HEK293 (cell line): Measurements from ENCODE around the gene ARL14.

ENCODE experiments used
- EGR2 ChIP-seq: fragments of 450-650 bp; formaldehyde crosslinking; IDR thresholded peaks from 2 replicates; pipeline ENCODE4 v1.5.1; 2016; ENCODE audit warnings: low read depth, missing biosample characterization, missing genetic modification characterization
- HOXA7 ChIP-seq: sonication (generic); formaldehyde crosslinking; IDR thresholded peaks from 2 replicates; pipeline ENCODE4 v1.8.1; 2022; ENCODE audit warnings: missing genetic modification reagents, borderline replicate concordance
- KLF9 ChIP-seq: fragments of 450-650 bp; formaldehyde crosslinking; IDR thresholded peaks from 2 replicates; pipeline ENCODE4 v1.5.1; 2016; ENCODE audit warnings: missing biosample characterization, missing genetic modification characterization, low read depth
- MZF1 ChIP-seq: fragments of 450-650 bp; formaldehyde crosslinking; IDR thresholded peaks from 2 replicates; pipeline ENCODE4 v1.5.1; 2017; ENCODE audit warnings: missing biosample characterization, missing genetic modification characterization, borderline replicate concordance
- REPIN1 ChIP-seq: fragments of 450-650 bp; formaldehyde crosslinking; IDR thresholded peaks from 2 replicates; pipeline ENCODE4 v1.5.1; 2017; ENCODE audit warnings: missing biosample characterization, missing genetic modification characterization, low read depth
- ZBTB7A ChIP-seq: fragments of 450-650 bp; formaldehyde crosslinking; IDR thresholded peaks from 2 replicates; pipeline ENCODE4 v1.5.1; 2016; ENCODE audit warnings: low read depth, missing biosample characterization, missing genetic modification characterization
- ZFHX2 ChIP-seq: fragments of 450-650 bp; formaldehyde crosslinking; conservative IDR thresholded peaks from 2 replicates; pipeline ENCODE4 v1.5.1; 2016; ENCODE audit warnings: missing biosample characterization, missing genetic modification characterization
- ZFP69B ChIP-seq: fragments of 450-650 bp; formaldehyde crosslinking; IDR thresholded peaks from 2 replicates; pipeline ENCODE4 v1.5.1; 2016; ENCODE audit warnings: missing biosample characterization, missing genetic modification characterization
- ZNF16 ChIP-seq: fragments of 450-650 bp; formaldehyde crosslinking; IDR thresholded peaks from 2 replicates; pipeline ENCODE4 v1.5.1; 2016; ENCODE audit warnings: low read depth, missing biosample characterization, missing genetic modification characterization
- ZNF2 ChIP-seq: fragments of 450-650 bp; formaldehyde crosslinking; IDR thresholded peaks from 2 replicates; pipeline ENCODE4 v1.5.1; 2016; ENCODE audit warnings: missing biosample characterization, missing genetic modification characterization
- ZNF302 ChIP-seq: fragments of 450-650 bp; formaldehyde crosslinking; IDR thresholded peaks from 2 replicates; pipeline ENCODE4 v1.5.1; 2016; ENCODE audit warnings: missing biosample characterization, missing genetic modification characterization, low read depth
- ZNF324 ChIP-seq: fragments of 450-650 bp; formaldehyde crosslinking; IDR thresholded peaks from 2 replicates; pipeline ENCODE4 v1.5.1; 2016; ENCODE audit warnings: missing biosample characterization, missing genetic modification characterization
- ZNF555 ChIP-seq: fragments of 450-650 bp; formaldehyde crosslinking; conservative IDR thresholded peaks from 2 replicates; pipeline ENCODE4 v1.5.1; 2017; ENCODE audit warnings: missing biosample characterization, mild to moderate bottlenecking, missing genetic modification characterization, inconsistent platforms
- ZNF571 ChIP-seq: fragments of 450-650 bp; formaldehyde crosslinking; IDR thresholded peaks from 2 replicates; pipeline ENCODE4 v1.5.0; 2017; ENCODE audit warnings: missing biosample characterization, missing genetic modification characterization
- ZNF596 ChIP-seq: fragments of 450-650 bp; IDR thresholded peaks from 2 replicates; pipeline ENCODE4 v1.5.0; 2018; ENCODE audit warnings: missing biosample characterization, mild to moderate bottlenecking, missing genetic modification characterization, moderate library complexity
- ZNF654 ChIP-seq: fragments of 450-650 bp; formaldehyde crosslinking; IDR thresholded peaks from 2 replicates; pipeline ENCODE4 v1.5.1; 2016; ENCODE audit warnings: low read depth, missing biosample characterization, missing genetic modification characterization
- ZNF658 ChIP-seq: fragments of 450-650 bp; formaldehyde crosslinking; IDR thresholded peaks from 2 replicates; pipeline ENCODE4; 2016; ENCODE audit warnings: missing biosample characterization, missing genetic modification characterization
- ZNF670 ChIP-seq: fragments of 450-650 bp; formaldehyde crosslinking; IDR thresholded peaks from 2 replicates; pipeline ENCODE4 v1.5.1; 2016; ENCODE audit warnings: missing biosample characterization, missing genetic modification characterization, low read depth
- ZNF843 ChIP-seq: fragments of 450-650 bp; formaldehyde crosslinking; IDR thresholded peaks from 2 replicates; pipeline ENCODE4 v1.5.1; 2016; ENCODE audit warnings: missing biosample characterization, missing genetic modification characterization
- TF ChIP-seq, protein P1 (sequence below): fragments of 450-650 bp; formaldehyde crosslinking; IDR thresholded peaks from 2 replicates; pipeline ENCODE4 v1.5.1; 2017; ENCODE audit warnings: missing biosample characterization, missing genetic modification characterization
- TF ChIP-seq, protein P2 (sequence below): fragments of 450-650 bp; formaldehyde crosslinking; IDR thresholded peaks from 2 replicates; pipeline ENCODE4 v1.5.1; 2016; ENCODE audit warnings: missing biosample characterization, missing genetic modification characterization
- TF ChIP-seq, protein P3 (sequence below): fragments of 450-650 bp; formaldehyde crosslinking; IDR thresholded peaks from 2 replicates; pipeline ENCODE4 v1.5.1; 2016; ENCODE audit warnings: missing biosample characterization, missing genetic modification characterization
- TF ChIP-seq, protein P4 (sequence below): fragments of 450-650 bp; formaldehyde crosslinking; IDR thresholded peaks from 2 replicates; pipeline ENCODE4 v1.5.1; 2017; ENCODE audit warnings: missing biosample characterization, missing genetic modification characterization
- TF ChIP-seq, protein P5 (sequence below): fragments of 450-650 bp; formaldehyde crosslinking; IDR thresholded peaks from 2 replicates; pipeline ENCODE4 v1.5.0; 2017; ENCODE audit warnings: missing biosample characterization, missing genetic modification characterization, borderline replicate concordance
- TF ChIP-seq, protein P6 (sequence below): fragments of 450-650 bp; formaldehyde crosslinking; IDR thresholded peaks from 2 replicates; pipeline ENCODE4 v1.5.1; 2016; ENCODE audit warnings: missing biosample characterization, missing genetic modification characterization
- TF ChIP-seq, protein P7 (sequence below): fragments of 450-650 bp; formaldehyde crosslinking; IDR thresholded peaks from 2 replicates; pipeline ENCODE4 v1.5.1; 2017; ENCODE audit warnings: missing biosample characterization, missing genetic modification characterization

Gene ARL14

DNA sequence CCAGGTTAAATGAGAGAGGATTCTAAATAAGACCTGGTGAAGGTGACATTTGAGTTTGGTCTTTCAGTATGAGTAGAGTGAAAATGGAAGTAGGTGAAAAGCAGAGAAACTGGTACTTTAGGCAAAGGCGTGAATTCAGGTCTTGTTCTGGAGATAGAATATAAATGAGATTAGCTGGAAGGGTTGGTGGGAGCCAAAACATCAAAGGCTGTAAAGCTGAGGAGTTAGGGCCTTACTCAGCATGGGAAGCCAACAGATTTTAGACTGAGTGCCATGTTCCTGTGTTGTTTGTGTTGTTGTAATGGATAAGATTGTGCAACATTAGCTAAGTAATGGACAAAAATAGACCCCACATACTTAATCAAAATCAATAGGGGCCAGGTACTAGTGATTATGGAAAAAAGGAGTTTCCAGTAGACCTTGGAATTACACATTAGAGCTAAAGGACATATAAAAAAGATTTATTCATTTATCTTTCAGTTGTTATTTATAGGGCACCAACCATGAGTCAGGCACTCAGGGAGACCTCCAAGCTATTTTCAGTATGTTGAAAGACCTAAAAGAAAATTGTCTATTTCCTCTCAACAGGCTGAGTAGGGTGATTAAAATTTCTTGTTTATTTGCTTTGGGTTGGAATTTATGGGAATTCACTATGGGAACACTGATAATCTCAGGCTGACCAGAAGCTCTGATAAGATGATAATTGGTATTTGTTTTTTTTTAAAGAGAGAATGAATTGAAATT lies 20.8 kb downstream of the ARL14 start (continued):
- TF ChIP-seq EGR2, result no peak
- peak; percentile 95 for TF ChIP-seq ZNF843 (tag by site-specific recombination)
- TF ChIP-seq, protein P1, sequence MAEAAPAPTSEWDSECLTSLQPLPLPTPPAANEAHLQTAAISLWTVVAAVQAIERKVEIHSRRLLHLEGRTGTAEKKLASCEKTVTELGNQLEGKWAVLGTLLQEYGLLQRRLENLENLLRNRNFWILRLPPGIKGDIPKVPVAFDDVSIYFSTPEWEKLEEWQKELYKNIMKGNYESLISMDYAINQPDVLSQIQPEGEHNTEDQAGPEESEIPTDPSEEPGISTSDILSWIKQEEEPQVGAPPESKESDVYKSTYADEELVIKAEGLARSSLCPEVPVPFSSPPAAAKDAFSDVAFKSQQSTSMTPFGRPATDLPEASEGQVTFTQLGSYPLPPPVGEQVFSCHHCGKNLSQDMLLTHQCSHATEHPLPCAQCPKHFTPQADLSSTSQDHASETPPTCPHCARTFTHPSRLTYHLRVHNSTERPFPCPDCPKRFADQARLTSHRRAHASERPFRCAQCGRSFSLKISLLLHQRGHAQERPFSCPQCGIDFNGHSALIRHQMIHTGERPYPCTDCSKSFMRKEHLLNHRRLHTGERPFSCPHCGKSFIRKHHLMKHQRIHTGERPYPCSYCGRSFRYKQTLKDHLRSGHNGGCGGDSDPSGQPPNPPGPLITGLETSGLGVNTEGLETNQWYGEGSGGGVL, result peak; percentile 51
- TF ChIP-seq, protein P2, sequence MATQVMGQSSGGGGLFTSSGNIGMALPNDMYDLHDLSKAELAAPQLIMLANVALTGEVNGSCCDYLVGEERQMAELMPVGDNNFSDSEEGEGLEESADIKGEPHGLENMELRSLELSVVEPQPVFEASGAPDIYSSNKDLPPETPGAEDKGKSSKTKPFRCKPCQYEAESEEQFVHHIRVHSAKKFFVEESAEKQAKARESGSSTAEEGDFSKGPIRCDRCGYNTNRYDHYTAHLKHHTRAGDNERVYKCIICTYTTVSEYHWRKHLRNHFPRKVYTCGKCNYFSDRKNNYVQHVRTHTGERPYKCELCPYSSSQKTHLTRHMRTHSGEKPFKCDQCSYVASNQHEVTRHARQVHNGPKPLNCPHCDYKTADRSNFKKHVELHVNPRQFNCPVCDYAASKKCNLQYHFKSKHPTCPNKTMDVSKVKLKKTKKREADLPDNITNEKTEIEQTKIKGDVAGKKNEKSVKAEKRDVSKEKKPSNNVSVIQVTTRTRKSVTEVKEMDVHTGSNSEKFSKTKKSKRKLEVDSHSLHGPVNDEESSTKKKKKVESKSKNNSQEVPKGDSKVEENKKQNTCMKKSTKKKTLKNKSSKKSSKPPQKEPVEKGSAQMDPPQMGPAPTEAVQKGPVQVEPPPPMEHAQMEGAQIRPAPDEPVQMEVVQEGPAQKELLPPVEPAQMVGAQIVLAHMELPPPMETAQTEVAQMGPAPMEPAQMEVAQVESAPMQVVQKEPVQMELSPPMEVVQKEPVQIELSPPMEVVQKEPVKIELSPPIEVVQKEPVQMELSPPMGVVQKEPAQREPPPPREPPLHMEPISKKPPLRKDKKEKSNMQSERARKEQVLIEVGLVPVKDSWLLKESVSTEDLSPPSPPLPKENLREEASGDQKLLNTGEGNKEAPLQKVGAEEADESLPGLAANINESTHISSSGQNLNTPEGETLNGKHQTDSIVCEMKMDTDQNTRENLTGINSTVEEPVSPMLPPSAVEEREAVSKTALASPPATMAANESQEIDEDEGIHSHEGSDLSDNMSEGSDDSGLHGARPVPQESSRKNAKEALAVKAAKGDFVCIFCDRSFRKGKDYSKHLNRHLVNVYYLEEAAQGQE (tag by site-specific recombination), result no peak
- 0 out of 2 replicates have a peak, but pooled peaks have one; percentile 9 for TF ChIP-seq ZNF654 (tag by site-specific recombination)
- no peak for TF ChIP-seq ZNF324 (tag by site-specific recombination)
- TF ChIP-seq, protein P3, sequence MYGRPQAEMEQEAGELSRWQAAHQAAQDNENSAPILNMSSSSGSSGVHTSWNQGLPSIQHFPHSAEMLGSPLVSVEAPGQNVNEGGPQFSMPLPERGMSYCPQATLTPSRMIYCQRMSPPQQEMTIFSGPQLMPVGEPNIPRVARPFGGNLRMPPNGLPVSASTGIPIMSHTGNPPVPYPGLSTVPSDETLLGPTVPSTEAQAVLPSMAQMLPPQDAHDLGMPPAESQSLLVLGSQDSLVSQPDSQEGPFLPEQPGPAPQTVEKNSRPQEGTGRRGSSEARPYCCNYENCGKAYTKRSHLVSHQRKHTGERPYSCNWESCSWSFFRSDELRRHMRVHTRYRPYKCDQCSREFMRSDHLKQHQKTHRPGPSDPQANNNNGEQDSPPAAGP (tag by site-specific recombination), result no peak
- no peak for TF ChIP-seq ZNF658 (tag by site-specific recombination)
- TF ChIP-seq, protein P4, sequence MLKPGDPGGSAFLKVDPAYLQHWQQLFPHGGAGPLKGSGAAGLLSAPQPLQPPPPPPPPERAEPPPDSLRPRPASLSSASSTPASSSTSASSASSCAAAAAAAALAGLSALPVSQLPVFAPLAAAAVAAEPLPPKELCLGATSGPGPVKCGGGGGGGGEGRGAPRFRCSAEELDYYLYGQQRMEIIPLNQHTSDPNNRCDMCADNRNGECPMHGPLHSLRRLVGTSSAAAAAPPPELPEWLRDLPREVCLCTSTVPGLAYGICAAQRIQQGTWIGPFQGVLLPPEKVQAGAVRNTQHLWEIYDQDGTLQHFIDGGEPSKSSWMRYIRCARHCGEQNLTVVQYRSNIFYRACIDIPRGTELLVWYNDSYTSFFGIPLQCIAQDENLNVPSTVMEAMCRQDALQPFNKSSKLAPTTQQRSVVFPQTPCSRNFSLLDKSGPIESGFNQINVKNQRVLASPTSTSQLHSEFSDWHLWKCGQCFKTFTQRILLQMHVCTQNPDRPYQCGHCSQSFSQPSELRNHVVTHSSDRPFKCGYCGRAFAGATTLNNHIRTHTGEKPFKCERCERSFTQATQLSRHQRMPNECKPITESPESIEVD (tag by site-specific recombination), result peak; percentile 85
- no peak for TF ChIP-seq ZFP69B (tag by site-specific recombination)
- TF ChIP-seq REPIN1 (tag by site-specific recombination), result no peak
- TF ChIP-seq ZNF2 (tag by site-specific recombination), result peak; percentile 30; the same call in 1 of the 2 replicates
- no peak for TF ChIP-seq MZF1 (tag by site-specific recombination)
- TF ChIP-seq, protein P5, sequence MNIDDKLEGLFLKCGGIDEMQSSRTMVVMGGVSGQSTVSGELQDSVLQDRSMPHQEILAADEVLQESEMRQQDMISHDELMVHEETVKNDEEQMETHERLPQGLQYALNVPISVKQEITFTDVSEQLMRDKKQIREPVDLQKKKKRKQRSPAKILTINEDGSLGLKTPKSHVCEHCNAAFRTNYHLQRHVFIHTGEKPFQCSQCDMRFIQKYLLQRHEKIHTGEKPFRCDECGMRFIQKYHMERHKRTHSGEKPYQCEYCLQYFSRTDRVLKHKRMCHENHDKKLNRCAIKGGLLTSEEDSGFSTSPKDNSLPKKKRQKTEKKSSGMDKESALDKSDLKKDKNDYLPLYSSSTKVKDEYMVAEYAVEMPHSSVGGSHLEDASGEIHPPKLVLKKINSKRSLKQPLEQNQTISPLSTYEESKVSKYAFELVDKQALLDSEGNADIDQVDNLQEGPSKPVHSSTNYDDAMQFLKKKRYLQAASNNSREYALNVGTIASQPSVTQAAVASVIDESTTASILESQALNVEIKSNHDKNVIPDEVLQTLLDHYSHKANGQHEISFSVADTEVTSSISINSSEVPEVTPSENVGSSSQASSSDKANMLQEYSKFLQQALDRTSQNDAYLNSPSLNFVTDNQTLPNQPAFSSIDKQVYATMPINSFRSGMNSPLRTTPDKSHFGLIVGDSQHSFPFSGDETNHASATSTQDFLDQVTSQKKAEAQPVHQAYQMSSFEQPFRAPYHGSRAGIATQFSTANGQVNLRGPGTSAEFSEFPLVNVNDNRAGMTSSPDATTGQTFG (tag by site-specific recombination), result no peak
- TF ChIP-seq HOXA7 (CRISPR knock-in tag), result no peak
- TF ChIP-seq ZNF555 (tag by site-specific recombination), result no peak
- TF ChIP-seq ZNF596 (tag by site-specific recombination), result peak; percentile 50; the same call in 1 of the 2 replicates
- TF ChIP-seq ZNF302 (tag by site-specific recombination), result no peak
- TF ChIP-seq, protein P6, sequence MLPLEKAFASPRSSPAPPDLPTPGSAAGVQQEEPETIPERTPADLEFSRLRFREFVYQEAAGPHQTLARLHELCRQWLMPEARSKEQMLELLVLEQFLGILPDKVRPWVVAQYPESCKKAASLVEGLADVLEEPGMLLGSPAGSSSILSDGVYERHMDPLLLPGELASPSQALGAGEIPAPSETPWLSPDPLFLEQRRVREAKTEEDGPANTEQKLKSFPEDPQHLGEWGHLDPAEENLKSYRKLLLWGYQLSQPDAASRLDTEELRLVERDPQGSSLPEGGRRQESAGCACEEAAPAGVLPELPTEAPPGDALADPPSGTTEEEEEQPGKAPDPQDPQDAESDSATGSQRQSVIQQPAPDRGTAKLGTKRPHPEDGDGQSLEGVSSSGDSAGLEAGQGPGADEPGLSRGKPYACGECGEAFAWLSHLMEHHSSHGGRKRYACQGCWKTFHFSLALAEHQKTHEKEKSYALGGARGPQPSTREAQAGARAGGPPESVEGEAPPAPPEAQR, result no peak
- no peak for TF ChIP-seq ZNF571 (tag by site-specific recombination)
- TF ChIP-seq ZFHX2 (tag by site-specific recombination), result no peak
- TF ChIP-seq ZBTB7A (tag by site-specific recombination), result no peak
- no peak for TF ChIP-seq KLF9 (tag by site-specific recombination)
- TF ChIP-seq ZNF670 (tag by site-specific recombination), result no peak
- TF ChIP-seq, protein P7, sequence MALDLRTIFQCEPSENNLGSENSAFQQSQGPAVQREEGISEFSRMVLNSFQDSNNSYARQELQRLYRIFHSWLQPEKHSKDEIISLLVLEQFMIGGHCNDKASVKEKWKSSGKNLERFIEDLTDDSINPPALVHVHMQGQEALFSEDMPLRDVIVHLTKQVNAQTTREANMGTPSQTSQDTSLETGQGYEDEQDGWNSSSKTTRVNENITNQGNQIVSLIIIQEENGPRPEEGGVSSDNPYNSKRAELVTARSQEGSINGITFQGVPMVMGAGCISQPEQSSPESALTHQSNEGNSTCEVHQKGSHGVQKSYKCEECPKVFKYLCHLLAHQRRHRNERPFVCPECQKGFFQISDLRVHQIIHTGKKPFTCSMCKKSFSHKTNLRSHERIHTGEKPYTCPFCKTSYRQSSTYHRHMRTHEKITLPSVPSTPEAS (tag by site-specific recombination), result no peak
- no peak for TF ChIP-seq ZNF16
